RCC 7860 (cell line): Measurements from ENCODE around the gene SNX25.
"Not testable (repeated sequence)": the region's sequence is repeated elsewhere in the genome, so short reads cannot be mapped to it uniquely, and the experiment has no call there.

Experiments
- DNase-seq: peaks from one replicate; pipeline ENCODE4 v3.0.0-alpha.2; 2015; ENCODE audit warnings: low spot score
- FAIRE-seq: peaks from 2 replicates; lab custom pipeline; 2012; peaks lifted over from hg19 to GRCh38; lab: Jason Lieb, UNC

SNX25 gene

DNA sequence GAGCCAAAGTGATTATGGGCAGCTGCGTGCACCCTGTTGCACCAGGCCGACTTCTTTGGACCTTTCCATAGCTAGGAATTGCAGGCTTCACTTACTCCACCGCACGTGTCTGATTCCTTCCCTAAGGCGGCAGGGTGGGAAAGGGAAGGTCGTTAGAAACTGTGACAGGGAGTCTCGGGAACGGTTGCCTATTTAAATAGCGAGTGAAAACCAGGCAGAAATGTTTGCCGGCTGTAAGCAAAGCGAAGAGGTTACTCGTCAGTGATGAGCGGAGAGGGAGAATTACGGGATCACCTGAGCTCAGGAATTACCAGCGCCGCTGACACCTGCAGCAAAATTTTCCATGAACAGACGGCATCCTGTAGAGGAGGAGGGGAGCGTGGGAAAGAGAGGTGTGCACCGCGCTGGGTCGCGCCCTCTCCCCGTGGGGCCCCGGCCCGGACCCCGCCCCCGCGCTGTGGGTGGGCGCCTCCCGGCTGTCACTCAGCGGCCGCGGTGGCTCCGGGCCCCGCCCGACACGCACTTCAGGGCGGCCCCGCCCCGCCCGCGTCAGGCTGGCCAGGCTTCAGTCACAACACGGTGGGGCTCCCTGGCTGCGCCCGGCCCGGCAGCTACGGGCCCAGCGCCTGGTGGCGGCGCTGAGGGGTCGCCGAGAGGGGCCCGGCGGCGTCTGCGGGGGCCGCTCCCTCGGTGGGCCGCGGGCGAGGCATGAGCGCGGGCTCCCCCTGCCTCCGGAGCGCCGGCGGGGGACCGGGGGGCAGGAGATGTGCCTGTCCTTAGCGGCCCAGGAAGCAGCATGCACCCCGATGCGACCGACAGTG lies at the start of gene SNX25:
SNX25 (plus strand) TSS at position 568 of the 821 bp plus-strand sequence; CDS start at position 797, 229 bp downstream.
- DNase-seq (peak; percentile 15), FAIRE-seq (no peak)

DNA sequence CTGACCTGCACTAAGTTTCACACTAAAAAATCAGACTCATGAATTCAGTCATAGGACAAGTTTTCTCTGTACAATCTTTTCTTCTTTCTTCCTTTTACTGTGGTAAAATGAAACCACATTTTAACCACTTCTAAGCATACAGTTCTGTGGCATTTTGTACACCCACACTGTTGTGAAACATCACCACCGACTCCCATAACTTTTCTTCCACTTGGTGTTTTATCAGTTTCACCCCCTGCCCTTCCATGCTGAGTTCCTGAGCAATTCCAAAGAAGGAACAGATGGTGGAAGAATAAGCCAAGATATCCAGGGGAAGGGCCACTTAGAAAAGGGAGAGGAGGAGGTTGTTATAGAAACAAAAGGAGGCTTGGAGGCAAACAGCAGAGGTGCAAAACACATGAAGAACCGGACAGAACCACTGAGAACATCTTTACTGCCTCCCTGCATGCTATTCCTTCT lies 43.8 kb upstream of the SNX25 start:
- no peak for FAIRE-seq
- DNase-seq = no peak

DNA sequence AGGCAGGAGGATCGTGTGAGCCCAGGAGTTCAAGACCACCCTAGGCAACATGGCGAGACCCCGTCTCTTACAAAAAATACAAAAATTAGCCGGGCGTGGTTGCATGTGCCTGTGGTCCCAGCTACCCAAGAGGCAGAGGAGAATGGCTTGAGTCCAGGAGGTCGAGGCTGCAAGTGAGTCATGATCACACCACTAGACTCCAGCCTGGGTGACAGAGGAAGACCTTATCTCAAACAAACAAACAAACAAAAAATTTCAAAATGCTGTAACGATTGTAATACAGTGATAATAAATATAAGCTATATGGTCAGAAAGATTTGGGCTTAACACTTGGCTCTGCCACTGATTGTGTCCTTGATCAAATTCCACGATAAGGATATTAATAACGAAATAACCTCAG lies 42.2 kb upstream of the SNX25 start:
- DNase-seq = no peak
- FAIRE-seq = no peak

DNA sequence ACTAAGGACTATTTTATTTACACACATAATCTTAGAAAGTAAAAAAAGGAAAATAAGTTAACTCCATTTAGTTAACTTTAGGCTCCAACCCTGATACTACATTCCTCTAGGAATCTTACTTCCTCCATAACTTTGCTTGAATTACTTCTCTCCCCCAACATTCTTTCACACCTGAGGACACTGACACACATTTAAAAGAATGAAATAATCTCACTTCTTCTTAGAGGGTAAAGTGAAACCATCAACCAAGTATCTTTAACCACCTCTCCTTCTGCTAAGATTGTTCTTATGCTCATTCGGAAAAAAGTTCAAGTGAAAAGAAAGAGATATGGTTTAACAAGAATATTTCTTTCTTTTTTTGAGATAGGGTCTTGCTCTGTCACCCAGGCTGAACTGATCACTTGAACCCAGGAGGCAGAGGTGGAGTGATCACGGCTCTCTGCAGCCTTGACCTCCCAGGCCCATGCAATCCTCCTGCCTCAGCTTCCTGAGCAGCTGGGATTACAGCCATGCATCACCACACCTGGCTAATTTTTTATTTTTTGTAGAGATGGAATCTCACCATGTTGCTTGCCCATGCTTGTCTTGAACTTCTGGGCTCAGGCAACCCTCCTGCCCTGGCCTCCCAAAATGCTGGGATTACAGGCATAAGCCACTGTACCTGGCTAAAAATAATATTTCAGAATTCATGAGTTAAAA lies 37.9 kb upstream of the SNX25 start:
- no peak for FAIRE-seq

DNA sequence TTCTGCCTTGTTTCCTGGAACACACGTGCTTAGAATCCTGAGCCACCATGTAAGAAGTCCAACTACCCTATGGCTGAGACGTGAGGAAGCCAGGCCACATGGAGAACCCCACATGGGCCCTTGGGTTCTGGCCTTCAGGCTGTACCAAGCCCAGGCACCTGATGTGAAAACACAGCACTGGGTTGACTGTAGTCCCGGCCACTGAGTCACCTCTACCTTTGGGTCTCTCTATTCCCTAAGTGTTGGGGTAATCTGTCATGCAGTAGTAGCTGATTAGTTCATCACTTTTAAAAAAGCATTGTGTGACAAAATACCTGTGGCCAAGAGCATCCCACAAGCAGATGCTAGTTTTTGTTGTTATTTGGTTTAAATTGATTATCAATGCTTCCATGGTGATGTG lies 29.9 kb upstream of the SNX25 start:
- no peak for FAIRE-seq

More for the DNA sequence above, 37.9 kb upstream of the SNX25 start:
- DNase-seq = no peak

DNA sequence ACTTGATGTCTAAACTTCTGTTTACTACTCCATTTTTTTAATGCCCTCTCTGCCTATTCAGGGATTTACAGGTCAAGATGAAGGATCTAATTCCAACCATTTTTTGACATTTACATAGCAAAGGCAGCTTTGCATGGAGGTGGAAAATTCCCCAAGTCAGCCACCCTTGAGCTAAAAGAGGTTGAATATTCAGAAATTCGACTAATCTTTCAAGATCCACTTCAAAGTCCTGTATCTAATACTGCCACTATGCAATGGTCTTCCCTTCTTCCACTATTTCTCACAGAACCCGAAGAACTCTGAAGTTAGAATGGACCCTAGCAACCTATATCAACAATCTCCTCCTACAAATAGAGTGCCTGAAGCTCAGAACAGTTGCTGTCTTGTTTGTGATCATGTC lies 27.2 kb upstream of the SNX25 start:
- DNase-seq (no peak), FAIRE-seq (no peak)

More for the DNA sequence above, 29.9 kb upstream of the SNX25 start:
- DNase-seq = no peak

DNA sequence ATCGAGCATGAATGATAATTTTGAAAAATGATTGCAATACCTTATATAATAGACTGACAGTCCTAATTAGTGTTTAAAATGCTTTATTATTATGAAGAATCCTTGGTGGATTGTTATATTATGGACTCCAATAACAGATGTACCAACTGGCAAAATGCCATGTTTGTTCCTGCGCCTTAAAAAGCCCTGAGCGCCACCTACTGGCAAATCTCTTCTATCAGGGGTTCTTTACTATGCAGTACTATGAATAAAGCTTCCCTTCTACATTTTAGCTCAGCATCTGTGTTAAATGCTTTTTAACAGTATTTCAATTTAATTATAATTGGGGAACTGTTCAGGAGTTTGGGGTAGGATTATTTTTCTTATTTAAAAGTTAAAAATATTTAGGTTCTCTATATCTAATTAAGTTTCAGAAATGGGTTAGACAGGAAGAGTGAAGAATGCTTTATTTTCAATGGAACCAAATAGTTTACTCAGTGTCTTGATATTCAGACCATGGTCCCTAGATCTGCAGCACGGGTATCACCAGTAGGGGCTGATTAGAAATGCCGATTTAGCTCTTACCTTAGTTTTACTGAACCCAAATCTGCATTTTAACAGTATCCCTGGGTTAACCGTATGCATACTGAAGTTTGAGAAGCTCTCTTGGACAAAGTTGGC lies 25.6 kb upstream of the SNX25 start:
- DNase-seq (peak; percentile 34), FAIRE-seq (no peak)

DNA sequence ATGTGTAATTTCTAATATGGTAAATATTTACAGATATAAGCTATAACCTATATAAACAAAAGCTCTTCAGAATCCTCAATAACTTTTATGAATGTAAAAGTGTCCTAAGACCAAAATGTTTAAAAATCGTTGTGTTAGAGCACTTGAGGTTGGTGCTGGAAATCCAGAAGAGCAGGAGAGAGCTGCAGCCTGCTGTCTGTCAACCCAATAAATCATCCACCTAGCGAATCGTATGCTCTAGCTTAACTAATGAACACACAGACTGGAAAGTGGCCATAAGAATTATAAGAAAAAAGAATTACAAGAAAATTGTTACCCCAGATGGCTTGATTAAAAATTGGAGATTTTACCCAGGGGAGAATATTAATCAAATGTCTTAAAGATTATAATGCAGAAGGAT lies 22.6 kb upstream of the SNX25 start:
- no peak for FAIRE-seq
- no peak for DNase-seq

DNA sequence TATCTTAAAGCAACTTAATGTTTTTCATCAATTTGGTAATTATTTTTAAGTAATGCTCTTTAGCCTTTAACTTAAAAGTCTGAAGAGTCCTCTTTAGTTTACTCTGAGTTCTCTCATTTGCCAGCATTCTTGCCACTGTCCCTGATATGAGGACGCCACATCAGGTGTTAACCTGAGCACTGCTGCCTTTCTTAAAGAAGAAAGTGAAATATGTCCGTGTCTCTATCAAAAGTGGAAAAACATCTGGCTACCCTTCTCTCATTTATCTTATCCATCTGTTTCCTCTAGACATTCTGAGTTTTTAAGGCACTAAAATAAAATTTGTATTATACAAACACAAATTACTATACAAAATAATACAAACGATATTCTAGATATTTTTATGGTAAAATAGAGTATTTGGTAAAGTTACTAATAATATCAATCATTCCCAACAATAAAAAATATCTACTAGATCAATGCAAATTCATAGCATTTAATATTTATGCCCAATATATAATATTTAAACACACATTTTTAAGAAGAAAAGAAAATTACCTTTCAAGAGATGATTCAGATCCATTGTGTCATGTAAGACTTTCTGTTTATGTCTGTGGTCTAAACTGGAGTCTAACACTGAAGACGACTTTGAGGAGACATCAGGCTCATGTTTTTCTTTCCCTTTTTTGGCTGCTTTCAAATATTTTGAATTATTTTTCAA lies 19.6 kb upstream of the SNX25 start:
- FAIRE-seq (no peak), DNase-seq (no peak)

DNA sequence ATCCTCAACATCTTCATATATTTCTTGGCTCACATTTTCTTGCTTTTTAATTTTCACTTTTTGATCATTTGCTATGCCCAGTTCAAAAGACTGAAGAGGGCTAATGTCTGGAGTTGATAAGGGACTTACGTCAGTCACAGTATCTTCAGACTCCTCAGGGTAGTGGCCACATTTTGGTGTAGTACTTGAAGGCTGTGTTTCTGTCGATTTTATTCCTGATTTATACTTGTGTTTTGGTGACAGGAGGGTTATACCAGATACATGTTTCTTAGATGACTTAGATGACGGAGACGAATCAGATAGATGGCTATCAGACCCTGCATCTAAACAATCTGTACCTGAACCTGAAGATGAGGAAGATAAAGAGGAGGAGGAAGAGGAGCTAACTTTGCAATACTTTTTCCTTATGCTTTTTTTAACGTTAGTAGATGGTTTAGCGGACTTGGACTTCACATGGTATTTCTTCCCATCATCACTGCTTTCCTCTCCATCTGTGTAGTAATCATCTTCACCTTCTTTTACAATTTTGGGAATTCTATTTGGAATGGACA lies 19.0 kb upstream of the SNX25 start:
- FAIRE-seq (no peak), DNase-seq (no peak)

DNA sequence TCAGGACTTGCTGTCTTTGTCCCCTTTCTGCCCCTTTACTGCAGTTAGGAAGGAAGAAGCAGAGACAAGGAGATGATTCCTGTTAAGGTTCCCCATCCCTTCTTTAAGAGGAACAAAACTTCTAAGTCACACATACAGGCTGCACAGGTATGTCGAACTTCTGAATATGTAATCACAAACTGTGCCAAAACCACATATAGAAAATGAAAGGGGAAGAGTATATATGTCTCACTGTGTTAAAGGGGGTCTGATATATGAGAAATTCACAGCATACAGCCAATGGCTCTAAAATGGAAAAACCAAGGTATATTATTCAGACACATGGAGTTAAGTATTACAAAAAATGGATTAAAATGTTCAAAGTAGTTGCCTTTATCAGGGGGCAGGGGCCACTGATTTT lies 17.3 kb upstream of the SNX25 start:
- no peak for FAIRE-seq
- DNase-seq = no peak

DNA sequence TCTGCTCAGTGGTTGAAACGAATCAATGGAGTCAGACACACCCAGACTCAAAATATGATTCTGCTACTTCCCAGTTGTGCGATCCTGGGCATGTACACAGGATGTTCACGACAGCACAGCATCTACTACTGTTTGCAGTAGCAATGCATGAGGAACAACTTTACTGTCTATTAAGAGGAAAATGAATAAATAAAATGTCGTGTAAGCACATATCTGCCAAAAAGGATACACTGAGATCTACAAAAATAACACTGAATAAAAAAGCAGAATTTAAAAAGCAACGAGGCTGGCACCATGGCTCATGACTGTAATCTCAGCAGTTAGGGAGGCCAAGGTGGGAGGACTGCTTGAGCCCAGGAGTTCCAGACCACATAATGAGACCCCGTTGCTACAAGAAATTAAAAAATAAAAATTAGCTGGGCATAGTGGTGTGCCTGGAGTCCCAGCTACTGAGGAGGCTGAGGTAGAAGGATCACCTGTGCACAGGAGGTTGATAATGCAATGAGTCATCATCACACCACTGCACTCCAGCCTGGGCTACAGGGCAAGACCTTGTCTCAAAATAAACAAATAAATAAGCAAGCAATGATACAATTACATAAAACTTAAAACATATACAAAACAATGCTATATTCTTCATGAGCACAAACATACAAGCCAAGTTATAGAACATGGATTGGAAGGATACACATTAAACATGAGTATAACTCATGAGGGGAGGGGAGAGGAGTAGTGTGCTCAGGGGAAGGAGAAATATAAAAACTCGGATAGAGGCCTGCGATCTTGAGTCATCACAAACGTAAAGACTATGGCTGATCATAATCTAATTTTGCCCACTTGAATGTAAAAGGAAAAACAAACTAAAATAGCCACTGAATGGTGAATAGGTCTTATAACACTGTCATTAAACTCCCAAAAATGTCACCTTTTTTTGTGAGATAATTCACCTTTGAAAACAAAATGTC lies 14.2 kb upstream of the SNX25 start:
- no peak for FAIRE-seq
- no peak for DNase-seq

DNA sequence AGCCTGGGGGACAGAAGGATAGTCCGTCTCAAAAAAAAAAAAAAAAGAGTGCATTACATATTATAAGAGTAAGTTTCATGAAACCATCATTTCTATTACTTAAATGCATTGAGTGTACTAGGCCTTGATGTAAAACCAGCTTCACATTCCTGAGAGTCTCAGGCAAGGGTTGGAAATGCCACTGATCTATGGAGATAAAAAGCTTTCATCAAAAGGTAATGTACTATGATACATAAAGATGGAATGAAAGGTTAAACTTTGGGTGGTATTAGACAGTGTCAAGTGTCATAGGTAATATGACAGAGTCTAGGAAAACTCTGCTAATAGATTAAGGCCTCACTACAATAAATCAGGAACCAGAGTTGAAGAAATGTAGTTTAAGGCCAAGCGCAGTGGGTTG lies 13.0 kb upstream of the SNX25 start:
- no peak for DNase-seq
- FAIRE-seq = no peak

DNA sequence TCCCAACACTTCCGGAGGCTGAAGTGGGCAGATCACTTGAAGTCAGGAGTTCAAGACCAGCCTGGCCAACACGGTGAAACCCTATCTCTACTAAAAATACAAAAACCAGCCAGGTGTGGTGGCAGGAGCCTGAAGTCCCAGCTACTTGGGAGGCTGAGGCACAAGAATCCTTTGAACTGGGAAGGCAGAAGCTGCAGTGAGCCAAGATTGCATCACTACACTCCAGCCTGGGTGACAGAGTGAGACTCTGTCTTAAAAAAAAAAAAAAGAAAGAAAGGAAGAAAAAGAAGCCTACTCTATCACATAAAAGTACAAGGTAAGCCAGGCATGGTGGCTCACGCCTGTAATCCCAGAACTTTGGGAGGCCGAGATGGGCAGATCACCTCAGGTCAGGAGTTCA lies 11.2 kb upstream of the SNX25 start:
- not testable (repeated sequence) for FAIRE-seq, DNase-seq

DNA sequence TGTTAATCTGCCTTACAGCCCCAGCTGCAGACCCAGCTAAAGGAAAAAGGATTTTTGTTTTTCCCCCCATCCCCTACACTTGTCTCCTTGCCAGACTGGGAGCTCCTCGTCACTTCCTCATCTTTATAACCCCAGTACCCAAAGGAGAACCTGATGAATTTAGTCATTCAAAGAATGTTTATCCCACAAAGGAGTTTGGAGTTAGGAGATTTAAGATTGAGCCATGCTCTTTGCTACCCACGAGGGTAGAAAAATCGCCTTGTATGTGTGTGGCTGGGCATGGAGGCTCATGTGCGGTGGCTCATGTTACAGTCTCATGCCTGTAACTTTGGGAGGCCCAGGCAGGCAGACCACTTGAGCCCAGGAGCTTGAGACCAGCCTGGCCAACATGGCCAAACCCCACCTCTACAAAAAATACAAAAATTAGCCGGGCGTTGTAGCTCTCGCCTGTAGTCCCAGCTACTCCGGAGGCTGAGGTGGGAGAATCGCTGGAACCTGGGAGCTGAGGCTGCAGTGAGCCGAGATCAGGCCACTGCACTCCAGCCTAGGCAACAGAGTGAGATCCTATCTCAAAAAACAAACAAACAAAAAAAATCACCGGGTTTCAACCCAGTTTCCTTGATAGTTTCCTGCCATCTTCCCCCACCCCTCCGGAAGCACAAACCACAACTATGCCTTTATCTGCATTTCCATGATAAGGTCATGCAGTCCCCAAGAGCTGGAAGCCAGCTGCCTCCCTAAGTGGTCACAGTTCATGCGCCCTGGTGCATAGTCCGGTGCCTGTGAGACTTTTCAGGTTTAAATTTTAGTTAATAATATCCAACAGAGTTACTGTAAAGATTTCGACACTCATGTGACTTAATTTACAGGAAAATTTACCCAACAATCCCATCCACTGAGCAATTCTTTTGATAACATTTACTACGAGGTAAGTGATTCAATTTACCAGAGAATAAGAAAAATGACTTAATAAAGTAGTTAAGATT lies 7.1 kb upstream of the SNX25 start:
- DNase-seq (peak; percentile 59), FAIRE-seq (peak; percentile 27)

DNA sequence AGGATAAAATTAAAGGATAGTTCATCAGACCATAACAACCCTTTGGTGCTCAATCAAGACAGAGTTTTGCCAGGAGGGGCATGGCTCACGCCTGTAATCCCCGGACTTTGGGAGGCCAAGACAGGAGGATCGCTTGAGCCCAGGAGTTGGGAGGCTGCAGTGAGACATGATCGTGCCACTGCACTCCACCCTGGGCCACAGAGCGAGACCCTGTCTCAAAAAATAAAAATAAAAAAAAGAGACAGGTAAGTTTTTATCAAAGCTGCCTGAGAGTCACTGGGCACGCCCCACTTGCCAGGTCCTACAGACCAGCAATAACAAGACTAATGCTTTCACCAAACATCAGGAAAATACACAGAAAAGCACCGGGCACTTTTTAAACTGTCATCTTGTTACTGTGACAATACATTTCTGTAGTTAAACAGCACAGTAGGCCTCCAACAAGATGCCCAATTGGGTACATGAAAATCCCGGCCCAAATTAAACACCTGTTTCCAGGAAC lies 6.4 kb upstream of the SNX25 start:
- FAIRE-seq (no peak), DNase-seq (no peak)

DNA sequence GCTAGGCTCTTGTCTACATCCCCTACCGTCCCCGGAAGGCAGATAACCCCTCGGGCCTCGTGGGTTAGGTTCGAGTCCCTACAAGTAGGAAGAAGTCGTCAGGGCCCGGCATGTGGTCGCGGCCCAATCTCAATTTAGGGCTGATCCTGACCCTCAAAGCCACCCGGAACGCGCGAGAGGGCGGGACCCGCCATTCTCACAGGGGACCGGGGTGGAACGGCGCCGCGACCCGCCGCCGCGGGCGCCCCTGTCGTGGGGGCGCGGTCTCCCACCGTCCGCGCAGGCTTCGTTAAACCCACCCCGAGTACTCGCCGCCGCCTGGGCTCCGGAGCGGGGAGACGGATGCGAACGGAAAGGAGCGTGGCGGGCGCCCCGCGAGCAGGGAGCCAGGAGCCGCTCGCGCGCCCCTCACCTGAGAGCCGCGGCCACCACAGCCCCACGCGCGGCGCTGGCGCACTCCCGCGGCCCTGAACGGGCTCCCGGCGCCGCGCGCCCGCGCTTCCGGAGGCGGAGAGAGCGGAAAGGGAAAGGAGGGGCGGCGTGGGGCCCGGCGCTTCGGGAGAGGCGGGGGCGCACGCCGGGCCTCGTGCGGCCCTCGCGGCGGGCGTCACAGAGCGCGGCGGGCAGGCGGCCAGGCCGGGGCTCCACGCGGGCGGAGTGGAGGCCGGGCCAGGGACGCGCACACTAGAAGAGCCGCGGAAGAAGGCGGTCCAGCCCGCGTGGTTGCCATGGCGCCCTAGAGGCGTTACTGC lies 5.7 kb upstream of the SNX25 start, which contains the start of gene CFAP97:
CFAP97 (minus strand) TSS at position 515 of the 752 bp plus-strand sequence. CDS start 12,804 bp downstream, outside the sequence.
- FAIRE-seq = no peak
- DNase-seq = peak; percentile 57
